HG03575 (cell line): Measurements from ENCODE around the gene SAG.

Experiments
- ATAC-seq: cut with Tn5 transposase; IDR thresholded peaks from one replicate; pipeline ENCODE4 v1.9.1; 2021; ENCODE audit not compliant: unreplicated experiment, insufficient number of reproducible peaks, low FRiP score; ENCODE audit errors: extremely low read depth

Gene SAG

GRCh38 chr2:233387667-233388528 is 80.3 kb downstream of the SAG start:
- ATAC-seq: no peak

GRCh38 chr2:233389601-233390125 is 82.0 kb downstream of the SAG start:
- ATAC-seq: no peak

GRCh38 chr2:233395687-233396086 is 88.1 kb downstream of the SAG start:
- ATAC-seq: no peak
